Measurements from ENCODE around the gene USP37.

The USP37 gene

DNA sequence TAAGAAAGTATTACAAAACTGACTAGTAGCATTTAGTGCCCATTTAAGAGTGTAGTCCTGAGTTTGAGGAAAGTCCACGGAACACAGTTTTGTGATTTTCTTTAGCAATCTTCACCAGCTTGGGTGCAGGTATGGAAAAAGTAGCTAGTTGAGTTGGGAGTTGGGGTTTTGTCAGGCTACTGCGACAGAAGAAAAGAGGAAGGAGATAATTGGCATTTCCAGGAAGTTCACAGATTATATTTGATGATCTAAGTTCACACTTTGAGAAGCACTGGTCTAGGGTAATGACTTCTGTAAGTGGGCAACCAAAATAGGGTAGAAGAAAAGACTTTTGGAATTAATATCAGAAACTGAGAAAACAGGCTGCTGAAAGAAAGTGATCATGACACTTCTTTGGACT is 97.1 kb downstream of the USP37 start:
- DNase-seq: no peak

DNA sequence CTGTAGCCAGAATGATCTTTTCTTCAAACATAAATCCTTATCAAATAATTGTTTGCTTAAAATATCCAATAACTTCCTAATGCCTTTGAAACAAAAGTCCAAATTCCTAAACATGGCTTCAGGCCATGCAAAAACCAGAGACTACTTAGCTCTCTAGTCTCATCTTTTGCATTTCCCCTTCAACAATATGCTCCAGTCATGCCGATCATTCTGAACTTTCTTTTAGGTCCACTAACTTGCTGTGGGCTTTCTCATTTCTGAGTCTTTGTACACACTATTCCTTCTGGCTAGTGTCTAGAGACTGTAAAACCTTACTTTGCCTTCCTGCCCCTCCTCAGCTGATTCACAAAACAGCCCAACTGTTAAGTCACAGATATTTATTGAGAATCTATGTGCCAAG is 97.7 kb downstream of the USP37 start:
- DNase-seq: no peak

DNA sequence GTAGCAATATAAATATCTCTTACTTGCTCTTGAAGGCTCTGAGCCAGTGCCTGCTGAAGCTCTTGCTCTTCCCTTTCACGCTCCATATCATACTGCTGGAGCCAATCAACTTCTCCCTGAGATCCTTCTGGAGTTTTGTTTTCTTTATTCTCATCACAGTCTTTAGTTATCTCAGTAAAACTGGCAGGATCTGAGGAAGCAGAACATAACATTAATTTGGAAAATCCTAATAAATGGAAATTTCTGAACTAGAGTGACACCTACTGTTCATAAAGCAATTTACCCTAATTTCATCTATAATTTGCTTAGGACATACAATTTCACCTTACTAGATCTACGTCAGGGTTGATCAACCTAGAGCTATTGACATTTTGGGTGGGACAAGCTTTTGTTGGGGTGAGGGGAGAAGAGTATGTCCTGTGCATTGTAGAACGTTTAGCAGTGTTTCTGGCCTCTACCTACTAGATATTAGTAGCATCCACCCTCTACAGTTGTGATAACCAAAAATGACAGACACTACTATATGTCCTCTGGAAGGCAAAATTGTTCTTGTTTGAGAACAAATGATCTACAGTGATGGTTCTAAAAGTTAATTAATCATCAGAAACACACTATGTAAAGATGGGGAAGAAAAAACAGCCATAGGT is 102.0 kb downstream of the USP37 start:
- no peak for DNase-seq

DNA sequence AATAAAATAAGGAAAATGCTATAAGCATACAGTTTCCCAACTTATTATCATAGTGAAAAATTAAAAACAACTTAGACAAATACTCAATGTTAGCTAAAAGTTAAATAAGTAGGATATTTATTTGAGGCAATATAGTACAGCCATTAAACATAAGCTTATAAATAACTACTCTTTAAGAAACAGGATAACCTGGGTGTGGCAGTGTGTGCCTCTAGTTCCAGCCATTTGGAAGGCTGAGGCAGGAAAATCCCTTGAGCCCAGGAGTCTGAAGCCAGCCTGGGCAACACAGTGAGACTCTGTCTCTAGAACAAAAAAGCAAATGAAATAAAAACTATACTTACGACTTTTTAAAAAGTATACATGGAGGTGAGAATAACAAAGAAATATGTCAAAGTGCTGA is 109.6 kb downstream of the USP37 start:
- no peak for DNase-seq

DNA sequence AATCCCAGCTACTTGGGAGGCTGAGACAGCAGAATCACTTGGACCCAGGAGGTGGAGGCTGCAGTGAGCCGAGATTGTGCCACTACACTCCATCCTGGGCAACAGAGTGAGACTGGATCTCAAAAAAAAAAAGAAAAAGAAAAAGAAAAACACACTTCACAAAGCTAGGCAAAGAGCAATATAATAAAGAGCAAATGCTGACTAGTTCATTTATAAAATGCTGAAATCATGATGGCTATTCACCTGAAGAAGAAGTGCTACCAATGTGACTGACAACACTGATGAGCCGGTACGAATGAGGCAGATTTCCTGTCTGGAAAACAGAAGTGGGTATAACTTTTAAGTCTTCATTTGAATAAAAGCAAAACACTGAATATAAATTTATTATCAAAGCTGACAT is 111.3 kb downstream of the USP37 start:
- DNase-seq: no peak

DNA sequence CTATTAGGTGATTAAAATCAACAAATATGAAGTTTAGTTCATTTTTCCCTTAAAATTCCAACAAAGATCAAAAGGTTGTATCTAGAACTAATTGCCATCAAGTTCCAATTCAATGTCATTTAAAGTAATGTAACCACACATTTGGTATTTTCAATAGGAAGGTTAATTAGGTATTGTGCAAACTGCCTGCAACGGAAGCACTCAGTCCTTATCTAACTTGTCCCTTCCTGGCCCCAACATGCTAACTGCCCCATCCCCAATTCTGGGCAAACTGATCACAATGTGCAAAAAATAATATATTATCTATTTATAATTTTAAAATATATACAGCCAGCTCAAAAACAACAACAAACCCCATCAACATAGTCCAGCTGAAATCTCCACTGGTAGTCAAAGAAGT is 116.1 kb downstream of the USP37 start:
- DNase-seq: no peak

DNA sequence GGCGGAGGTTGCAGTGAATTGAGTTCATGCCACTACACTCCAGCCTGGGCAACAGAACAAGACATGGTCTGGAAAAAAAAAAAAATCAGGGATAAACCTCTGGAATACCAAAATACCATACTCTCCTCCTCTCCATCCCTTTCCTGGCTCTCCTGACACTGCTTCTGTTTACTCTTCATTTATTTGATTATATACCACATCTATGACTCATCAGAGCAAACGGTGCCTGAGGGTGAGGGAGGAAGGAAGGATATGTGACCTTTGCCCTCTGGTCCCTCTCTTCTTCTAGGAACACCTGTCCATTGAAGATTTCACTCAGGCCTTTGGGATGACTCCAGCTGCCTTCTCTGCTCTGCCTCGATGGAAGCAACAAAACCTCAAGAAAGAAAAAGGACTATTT is 119.2 kb downstream of the USP37 start:
- peak; percentile 19 for DNase-seq

DNA sequence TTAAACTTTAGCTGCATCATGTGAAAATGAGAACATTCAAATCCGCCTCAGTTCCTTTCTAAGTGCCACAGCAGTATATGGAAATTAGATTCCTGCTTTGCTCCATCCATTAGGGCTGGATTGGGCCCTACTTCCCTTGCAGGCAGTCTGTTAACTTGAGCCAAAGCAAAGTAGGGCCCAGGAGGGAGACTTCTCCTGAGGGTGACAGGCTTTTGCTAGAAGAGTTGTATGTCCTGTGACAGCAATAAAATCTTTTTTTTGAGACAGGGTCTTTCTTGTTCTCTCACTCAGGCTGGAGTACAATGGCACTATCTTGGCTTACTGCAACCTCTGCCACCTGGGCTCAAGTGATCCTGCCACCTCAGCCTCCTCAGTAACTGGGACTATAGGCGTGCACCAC is 121.1 kb downstream of the USP37 start:
- DNase-seq: no peak

DNA sequence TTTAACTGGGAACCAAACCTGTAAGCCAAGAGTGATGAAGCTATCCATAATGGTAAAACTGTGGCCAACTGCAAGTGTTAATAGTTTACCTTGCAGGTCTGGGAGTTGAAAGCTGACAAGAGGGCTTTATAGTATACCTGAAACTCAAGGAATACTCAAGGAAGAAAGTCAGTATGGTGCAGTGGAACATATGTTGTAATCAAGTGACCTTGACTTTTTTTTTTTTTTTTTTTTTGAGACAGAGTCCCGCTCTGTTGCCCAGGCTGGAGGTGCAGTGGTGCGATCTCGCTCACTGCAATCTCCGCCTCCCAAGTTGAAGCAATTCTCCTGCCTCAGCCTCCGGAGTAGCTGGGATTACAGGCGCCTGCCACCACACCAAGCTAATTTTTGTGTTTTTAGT is 121.6 kb downstream of the USP37 start:
- no peak for DNase-seq

DNA sequence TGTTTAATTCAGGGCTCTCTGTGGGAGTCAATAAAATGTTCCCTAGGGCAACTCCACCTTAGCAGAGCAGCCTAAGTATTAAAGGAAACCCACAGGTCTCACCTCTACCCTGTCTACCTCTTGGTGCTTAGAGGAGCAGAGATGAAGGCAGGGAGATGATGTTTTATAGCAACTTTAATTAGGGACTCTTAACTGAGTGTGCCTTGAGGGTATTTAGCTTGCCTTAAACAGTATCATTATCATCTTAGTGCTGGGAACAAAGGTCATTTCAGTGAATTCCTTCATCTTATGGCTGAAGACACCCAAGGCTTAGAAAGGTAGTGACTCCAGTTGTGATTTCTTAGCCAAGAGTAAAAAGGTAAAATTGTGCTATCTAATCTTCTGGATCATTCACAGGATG is 122.5 kb downstream of the USP37 start:
- no peak for DNase-seq

DNA sequence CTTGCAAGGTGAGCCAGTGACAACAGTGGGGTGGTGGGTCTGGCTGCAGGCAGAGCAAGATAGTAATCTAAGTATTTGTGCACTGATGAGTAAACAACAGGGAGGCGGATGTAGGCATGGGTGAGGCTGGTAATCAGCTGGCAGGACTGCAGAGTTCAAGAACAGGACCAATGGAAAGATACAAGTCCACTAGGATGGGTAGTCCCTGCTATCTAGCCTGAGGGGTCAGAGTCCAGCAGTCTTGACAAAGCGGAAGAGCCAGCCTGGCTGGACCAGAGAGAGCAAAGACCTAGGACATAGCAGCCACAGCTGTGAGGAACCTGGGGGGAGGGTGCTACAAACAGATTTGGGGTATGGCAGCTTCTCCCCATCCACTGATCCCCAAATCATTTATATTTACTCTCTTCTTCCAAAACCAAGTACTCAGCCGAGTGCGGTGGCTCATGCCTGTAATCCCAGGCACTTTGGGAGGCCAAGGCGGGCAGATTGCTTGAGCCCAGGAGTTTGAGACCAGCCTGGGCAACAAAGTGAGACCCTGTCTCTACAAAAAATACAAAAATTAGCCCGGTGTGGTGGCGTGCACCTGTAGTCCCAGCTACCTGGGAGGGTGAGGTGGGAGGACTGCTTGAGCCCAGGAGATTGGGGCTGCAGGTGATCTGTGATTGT is 123.3 kb downstream of the USP37 start:
- no peak for DNase-seq

DNA sequence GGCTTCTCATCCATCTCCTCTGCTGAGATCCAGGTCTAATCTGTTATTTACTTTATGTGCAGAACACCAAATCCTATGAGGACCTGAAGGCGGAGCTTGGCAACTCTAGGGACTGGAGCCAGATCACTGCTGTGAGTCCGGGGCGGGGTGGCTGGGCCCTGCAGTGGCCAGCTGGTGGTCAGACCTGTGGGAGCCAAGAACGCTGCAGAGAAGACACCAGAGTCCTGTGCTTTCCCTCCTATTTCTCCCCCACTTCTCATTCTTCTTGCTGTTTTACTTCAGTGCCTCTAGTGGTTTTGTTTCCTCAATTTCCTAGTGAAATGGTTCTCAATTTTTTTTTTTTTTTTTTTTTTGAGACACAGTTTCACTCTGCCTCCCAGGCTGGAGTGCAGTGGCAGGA is 129.6 kb downstream of the USP37 start:
- DNase-seq: no peak

DNA sequence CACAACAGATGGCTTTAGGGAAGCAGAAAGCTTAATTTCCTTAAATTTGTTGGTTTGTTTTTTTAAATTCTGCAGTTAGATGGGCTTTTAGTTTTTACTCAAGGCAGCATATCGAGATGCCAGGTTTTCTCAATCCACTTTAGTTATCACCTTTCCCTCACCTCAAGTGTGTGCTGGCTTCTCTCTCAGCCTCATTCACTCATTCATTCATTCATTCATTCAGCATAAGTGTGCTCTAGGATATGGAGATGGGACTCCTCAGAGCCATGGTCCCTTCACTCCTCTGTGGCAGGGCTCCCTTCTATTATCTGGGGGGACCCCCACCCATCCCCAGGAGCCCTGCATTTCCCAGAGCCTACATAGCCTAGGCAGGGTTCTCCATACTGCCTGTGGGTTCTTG is 130.2 kb downstream of the USP37 start:
- DNase-seq: no peak

DNA sequence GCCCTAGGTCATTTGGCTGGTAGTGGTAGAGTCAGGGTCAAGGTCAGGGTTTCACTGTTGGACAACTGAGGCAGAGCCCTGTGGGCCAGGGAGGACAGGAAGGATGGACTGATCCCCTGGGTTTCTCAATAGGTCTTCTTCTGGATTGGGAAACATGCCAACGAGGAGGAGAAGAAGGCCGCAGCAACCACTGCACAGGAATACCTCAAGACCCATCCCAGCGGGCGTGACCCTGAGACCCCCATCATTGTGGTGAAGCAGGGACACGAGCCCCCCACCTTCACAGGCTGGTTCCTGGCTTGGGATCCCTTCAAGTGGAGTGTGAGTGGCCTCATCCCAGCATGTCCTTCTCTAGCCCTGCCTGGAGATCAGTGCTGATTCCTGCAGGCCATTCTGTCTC is 131.2 kb downstream of the USP37 start:
- DNase-seq: no peak

DNA sequence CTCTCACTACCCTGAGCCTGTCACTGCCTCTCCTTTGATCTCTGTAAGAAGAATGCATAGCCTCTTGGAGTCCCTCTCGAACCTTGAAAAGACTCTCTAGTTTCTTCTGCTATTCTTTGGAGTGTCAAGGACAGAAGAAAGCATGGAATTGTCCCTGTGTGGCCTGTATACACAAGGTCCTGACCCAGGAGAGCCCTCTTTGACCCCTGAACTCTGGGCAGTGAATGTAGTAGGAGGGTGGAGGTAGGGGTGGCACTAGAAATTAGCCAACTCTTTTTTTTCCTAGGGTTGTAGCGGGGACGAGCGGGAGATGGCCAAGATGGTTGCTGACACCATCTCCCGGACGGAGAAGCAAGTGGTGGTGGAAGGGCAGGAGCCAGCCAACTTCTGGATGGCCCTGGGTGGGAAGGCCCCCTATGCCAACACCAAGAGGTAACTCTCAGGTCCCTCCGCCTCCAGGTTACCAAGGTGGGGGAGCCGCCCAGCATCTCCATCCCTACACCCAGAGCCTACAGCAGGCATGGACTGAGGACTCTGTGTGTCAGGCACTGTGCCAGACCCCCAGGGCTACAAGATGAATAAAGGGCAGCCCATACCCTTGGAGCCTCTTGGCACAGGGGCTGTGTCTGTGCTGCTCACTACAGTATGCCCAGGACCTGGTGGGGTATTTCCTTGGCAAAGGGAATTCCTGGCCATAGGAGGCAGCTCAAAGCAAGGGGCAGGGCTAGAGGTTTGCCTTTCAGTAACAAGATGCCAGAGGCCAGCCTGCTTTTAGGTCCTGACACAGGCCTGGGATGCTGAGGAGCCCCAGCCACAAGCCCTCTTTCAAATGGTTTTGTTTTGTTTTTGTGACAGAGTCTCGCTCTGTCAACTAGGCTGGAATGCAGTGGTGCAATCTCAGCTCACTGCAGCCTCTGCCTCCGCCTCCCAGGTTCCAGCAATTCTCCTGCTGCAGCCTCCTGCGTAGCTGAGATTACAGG is 132.9 kb downstream of the USP37 start:
- no peak for DNase-seq

DNA sequence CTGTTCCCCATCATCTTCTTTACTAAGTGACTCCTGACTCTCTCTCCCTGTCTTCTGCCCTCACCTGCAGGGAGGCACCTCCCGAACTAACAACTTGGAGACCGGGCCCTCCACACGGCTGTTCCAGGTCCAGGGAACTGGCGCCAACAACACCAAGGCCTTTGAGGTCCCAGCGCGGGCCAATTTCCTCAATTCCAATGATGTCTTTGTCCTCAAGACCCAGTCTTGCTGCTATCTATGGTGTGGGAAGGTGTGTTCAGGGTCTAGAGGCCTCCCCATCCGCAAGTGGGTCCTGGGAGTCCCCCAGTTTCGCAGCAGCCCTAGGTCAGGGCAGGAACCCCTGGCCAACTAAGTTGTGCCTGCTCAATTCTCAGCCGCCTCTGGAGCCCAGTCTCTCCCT is 133.7 kb downstream of the USP37 start:
- DNase-seq: no peak

DNA sequence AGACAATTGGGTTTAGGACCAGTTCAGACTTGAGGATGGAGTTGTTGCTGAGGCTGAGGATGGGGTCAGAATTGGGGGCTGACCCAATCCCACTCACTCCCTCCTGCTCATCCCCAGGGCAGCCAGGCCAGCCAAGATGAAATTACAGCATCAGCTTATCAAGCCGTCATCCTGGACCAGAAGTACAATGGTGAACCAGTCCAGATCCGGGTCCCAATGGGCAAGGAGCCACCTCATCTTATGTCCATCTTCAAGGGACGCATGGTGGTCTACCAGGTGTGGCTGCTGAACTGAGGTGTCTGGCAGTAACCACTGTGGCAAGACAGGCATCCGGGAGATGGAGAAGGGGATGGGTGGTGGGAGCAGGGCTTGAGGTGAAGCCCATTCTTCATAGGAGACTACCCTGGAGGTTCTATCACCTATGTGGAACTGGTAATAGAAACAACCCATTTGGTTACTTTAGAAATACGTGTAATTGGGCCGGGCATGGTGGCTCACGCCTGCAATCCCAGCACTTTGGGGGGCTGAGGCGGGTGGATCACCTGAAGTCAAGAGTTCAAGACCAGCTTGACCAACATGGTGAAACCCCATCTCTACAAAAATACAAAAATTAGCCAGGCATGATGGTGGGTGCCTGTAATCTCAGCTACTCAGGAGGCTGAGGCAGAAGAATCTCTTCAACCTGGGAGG is 135.3 kb downstream of the USP37 start:
- no peak for DNase-seq

DNA sequence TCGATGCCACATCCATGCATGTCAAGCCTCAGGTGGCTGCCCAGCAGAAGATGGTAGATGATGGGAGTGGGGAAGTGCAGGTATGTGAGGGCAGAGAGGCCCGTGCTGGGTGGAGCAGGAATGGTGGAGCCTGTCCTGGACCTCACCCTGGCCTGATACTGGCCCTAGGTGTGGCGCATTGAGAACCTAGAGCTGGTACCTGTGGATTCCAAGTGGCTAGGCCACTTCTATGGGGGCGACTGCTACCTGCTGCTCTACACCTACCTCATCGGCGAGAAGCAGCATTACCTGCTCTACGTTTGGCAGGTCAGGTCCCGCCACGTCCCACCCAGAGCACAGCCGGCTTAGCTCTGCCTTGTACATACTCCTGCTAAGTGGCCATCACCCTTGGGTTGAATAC is 136.3 kb downstream of the USP37 start:
- DNase-seq: no peak

DNA sequence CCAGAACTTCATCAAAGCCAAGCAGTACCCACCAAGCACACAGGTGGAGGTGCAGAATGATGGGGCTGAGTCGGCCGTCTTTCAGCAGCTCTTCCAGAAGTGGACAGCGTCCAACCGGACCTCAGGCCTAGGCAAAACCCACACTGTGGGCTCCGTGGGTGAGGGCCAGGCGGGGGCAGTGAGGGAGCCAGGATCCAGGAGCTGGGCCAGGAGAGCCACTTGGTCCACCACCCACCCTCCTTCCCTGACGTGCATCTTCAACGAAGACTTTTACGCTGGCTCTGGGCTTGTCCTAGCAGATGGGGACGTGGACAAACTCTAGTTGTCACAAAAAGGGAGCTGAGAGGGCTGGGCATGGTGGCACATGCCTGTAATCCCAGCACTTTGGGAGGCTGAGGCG is 137.4 kb downstream of the USP37 start:
- DNase-seq: no peak

DNA sequence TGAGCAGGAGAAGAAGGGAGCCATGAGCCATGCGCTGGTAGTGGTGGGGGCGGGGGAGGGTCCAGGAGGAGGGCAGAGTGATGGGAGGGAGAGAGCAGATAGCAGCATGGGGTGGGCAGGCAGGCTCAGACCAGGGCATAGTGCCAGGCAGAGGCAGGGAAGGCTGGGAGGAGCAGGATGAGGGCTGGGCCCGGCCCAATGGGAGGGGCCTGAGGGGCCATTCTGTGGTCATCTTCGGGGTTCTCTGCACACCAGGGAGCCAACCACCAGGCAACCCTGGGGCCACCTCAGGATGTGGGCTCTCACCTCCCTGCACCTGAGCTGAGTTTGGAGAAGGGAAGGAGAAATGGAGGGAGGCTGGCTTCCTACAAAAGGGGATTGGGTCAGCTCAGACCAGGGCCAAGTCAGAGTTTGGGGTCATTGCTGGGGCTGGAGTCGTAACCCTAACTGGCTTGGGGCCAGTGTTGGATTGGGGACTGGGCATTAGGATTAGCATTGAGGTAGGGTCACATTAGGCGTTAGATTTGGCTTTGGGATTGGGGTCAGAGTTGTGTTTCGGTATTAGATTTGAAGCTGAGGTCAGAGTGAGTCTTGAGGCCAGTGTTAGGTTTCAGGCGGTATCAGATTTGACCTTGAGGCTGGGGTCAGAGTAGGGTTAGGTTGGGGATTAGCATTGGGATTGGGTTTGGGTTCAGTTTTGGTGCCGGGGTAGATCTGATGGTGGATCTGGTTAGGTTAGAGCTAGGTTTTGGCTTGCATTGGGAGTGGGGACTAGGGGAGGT is 138.0 kb downstream of the USP37 start:
- DNase-seq: no peak

DNA sequence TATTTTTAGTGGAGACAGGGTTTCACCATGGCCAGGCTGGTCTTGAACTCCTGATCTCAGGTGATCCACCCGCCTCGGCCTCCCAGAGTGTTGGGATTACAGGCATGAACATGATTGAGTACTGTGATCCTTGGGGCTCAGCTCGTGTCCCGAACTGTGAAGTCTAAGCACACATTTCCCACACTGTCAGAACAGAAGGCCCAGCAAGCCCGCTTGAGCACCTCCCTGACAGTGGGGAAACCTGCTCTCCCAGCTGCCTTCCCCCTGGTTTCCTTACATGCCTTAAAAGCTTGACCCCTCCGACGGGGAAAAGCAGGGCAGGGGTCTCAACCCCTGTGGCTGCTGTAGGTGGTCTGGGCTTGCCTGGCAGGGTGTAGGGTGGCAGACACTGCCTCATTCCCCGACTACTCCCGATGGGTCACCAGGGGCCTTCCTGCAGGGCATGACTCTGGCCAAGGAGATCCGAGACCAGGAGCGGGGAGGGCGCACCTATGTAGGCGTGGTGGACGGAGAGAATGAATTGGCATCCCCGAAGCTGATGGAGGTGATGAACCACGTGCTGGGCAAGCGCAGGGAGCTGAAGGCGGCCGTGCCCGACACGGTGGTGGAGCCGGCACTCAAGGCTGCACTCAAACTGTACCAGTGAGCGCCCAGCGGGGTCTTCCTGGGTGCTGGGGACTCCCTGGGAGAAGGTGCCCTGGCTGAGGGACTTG is 139.1 kb downstream of the USP37 start:
- no peak for DNase-seq

DNA sequence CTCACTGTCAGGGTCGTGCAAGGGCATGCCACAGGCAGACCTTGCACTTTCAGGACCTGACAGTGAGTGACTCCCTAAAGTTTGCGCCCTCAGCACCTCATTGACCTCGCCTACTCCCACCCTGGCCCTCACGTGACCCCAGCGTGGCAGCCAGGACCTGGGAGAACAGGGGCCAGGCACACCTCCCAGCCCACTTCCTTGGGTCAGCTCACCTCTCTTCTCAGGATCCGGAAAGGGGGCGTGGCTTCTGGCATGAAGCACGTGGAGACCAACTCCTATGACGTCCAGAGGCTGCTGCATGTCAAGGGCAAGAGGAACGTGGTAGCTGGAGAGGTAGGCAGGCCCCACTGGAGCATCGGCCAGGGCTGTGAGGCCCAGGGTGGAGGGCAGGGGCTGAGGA is 140.4 kb downstream of the USP37 start:
- no peak for DNase-seq

All from NCI-H2029 treated with DMSO at 0.1 percent for 48 hours (cell line).